NCI-H345 treated with DMSO at 0.1 percent for 48 hours (cell line): ENCODE data around the gene ACTA2.
A peak's percentile ranks its signal among the peaks of the same experiment; 100 is the strongest.

ENCODE experiments used
- DNase-seq: peaks from one replicate; lab custom pipeline; 2025; ENCODE audit not compliant: unreplicated experiment; lab: John Stamatoyannopoulos, UW

ACTA2 gene

DNA sequence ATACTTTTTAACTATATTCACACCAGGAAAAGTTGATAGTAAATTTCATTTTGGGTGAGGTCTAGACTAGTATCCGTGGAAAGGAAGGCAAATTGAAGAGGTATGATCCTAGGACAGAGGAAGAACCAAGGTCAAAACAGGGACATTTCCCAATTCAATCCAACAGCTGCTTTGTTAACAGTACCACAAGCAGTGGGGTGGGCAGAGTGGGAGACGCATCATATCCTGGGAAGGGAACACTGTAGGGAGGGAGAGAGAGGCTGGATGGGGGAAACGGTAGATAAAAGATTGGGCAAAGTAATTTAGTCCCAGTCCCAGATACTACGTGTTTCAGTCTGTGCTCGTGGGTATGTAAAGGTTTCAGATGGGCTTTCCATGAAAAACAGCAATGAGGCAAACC, 28.9 kb upstream of the ACTA2 start:
- DNase-seq, result no peak

DNA sequence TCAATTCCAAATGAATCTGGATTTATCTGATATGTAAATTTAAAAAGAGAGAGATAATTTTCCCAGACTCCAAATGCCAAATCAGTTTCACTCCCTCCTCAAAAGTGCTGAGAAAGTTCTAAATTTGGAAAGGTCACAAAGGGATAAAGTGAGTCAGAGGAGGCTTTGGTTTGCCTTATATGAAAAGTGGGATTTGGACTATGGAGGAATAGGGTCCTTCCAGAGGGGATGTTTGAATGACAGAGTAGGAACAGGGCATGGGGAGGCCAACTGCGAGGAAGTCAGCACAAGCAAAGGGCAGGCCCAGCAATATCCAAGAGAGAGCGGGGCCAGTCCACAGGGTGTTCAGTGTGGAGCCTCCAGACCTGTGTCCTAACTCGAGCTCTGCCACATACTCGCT, 28.2 kb upstream of the ACTA2 start:
- DNase-seq, result no peak

DNA sequence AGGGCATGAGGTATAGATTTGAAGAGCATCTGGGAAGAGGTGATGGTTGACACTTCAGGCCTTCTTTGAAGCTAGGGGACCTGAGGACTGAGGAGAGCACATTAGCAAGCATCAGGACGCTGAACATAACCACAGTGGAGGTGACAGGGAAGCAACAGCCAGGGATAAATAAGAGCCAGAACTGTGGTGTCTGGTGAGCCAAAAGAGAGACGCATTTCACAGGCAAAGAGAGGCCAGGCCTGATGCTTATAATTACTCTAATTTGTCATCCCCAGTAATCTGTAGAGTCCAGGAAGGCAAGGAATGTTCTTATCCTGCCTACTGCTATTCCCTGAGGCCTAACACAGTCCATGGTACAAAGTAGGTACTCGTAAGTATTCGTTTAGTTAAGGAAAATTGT, 27.7 kb upstream of the ACTA2 start:
- DNase-seq, result no peak

DNA sequence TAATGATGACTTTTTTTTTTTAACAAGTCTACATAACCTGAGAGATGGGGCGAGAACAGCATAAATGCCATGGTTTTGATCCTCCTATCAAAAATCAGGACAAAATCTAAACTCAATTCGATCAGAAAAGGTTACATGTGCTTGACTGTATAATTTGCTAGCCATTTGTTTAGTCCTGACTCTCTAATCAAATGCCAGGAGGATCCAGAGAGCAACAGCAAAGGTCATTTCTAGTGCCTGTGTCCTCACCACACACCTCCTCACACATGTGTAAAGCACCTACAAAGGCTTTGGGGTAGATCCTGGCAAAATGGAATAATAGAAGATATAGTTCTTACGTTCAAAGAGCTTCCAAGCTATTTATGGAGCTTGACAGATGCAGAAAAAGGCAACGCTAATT, 27.0 kb upstream of the ACTA2 start:
- DNase-seq, result no peak

DNA sequence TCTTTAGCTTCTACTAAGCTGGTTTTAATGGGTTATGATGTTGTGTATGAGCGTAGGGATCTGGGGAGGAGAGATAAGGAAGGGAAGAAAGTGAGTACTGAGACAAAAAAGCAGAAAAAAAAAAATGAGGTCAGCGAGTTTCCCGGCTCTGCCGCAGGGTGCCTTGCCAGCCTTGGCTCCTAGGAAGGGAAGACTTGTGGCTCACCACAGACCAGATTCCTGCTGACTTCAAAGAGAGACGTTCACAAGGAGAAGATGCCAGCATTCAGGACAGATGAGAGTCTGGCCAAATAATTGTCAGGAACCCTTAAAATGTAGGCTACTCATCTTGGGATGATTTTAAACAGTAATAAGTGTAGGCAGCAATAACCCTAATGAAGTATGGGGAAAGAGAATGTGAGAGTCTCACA, 26.6 kb upstream of the ACTA2 start:
- DNase-seq, result no peak

DNA sequence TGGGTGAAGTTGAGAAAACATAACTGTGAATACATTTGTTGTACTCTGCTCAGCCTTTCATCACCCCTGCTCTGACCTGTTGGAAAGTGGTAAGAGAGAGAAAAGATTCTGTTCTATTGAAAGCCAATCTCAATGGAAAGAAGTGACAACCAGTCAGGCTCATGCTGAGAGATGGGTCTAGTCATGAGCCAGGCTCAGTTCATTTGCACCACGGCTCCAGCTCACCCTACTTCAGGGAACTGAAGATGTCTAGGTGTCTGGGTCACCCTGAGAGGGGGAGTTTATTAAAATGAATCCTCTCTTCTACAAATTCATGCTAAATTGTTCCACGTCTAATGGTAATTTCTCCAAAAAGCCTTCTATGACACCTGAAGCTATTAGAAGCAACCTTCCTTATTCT, 25.9 kb upstream of the ACTA2 start:
- no peak for DNase-seq

DNA sequence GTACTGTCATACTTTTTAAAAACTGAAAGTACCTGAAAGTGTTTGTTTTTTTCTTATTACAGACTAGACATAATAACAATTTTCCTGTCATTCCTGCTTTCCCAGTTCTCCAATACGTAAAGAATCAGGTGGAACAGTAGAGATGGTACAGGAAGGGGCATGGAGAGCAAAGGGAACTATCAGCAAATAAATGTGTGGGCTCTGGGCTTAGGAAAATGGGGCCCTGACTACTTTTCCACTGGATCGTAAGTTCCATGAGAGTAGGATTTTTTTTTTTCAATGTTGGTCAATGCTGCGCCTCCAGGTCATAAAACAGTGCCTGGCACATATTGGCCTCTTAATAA, 22.8 kb upstream of the ACTA2 start:
- DNase-seq, result no peak

DNA sequence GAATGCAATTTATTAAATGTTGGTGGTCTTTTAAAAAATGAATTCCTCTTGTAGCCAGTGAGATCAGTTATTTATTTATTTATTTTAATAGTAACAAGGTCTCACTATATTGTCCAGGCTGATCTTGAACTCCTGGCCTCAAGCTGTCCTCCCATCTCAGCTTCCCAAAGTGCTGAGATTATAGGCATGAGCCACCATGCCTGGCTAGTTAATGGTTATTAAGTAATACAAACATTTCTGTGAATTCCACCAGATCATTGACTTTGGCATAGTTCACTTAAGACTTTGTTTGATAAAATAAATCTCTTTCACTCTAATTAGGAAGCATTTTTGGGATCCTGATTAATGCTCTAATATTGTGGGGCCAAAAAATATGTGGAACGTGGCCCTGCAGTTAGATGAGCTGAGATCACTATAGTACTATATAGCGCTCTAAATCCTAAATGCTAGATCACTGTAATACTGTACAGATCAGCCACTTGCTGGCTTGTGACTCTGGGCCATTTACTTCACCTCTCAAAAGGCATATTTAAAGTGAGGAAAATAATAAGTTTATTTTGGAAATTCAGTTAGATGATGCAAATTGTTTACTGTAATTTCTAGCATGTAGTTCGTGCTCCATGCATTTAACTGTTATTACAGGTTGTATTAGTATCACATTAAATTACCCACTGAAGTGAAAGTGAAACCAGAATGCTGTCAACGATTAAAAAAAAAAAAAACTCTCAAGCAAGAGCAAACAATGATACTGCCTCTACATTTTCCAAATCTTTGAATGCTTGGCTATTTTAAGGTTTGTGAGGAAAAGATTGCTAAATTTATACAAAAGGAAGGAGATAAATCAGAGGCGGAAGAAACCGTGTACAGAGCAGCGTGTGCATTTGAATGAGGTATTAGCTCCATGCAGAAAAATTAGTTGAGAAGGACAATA, 22.1 kb upstream of the ACTA2 start:
- DNase-seq, result no peak

DNA sequence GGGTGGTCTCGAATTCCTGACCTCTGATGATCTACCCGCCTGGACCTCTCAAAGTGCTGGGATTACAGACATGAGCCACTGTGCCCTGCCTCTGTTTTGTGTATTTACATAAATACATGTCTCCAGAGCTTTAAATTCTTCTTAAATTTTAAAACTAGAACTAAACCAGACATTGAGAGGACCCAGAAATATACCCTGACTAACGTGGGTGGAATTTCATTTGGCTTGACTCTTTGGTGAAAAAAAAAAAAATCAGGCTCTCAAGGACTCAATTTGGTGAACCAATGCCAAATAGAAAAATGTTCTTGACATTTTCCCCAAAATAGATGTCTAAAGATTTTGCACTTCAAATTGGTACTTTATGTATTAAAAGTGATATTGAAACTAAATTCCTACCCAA, 21.4 kb upstream of the ACTA2 start:
- DNase-seq, result no peak

DNA sequence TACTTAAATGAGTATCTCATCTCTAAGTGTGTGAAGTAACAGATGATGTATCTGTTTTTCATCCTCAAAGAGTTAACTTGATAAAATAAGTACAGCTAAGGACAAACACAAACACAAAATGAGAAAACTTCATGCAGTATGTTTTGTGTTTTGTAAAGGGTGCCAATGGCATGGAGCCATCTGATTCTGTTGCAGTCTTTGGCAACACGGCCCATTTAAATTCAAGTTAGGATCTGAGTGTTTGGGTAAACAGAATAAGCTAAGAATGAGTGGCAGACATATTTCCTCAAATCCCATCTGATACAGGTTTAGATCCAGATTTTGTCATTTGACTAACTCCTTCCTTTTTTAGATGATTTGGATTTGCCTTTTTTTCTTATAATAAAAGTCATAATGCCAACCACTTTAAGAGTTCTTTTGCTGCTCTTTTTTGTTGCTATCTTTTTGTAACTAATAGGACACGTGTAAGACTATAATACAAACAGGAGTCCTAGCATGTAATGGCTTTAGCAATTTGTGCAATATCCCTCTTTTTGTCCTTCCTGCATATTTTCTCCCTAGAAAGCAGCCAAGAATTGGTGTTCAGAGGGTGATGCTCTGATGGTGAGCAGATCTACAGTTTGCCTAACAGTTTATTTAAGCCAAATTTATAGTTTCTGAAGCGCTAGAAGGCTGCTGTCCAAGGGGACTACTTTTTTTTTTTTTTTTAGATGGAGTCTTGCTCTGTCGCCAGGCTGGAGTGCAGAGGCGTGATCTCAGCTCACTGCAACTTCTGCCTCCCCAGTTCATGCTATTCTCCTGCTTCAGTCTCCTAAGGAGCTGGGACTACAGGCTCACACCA, 18.9 kb upstream of the ACTA2 start:
- DNase-seq, result peak; percentile 40

DNA sequence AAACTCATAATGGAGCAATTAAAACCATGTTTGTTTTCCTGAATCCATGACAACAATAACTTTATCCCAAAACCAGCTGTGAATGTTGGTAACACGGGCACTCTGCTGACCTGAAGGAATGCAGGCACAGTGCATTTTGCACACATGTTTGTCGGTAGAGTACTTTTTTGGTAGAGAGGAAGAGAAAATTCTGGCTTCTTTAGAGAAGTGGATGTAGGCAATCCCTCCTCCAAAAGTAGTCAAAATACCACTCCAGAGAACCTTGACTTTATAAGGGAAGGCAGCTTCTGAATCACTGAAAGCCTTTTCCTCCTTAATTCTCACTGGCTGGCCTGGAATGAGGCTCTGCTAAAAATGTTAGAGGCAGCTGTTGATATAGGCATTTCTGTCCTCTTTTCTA, 15.8 kb upstream of the ACTA2 start:
- DNase-seq, result no peak

DNA sequence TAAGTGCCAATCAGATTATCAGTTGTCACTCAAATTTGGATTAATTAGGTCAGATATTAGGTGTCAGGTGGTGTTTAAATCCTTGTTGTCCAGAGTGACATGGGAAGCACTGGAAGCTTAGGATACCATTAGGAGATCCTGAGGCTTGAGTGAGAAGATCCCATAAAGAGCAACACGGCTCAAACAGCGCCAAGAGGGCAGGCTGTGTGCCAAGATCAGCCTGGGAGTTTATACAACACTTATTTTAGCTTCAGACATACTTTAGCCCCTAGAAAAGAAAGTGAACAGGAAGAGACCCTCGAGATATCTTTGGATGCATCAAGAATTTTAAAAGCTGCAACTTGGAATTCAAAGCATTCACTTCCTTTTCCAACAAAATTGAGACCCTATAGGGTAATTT, 14.2 kb upstream of the ACTA2 start:
- no peak for DNase-seq

DNA sequence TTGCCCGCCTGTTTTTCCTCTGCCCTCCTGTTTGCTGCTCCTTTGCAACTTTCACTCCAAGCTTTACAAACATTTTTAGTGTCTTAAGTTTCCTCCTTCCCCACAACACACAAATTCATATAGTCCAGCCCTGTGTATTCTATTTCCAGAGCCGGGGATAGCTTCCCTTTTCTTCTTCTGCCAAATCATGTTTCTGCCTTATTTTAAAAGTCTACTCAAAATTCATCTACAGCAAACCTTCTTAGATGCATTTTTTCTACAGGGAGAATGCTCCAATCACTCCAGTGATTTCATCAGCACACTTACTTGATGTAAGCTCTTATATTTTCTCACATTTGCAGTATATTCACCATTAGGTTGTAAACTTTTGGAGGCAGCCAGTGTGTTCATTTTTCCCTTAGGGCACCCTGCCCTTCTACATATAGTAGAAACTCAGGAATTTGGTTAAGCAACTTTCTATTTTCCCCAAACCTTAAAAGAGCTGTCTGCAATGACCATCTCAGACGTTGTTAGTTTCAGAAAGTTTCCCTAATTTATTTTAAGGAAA, 12.4 kb upstream of the ACTA2 start:
- DNase-seq, result no peak

DNA sequence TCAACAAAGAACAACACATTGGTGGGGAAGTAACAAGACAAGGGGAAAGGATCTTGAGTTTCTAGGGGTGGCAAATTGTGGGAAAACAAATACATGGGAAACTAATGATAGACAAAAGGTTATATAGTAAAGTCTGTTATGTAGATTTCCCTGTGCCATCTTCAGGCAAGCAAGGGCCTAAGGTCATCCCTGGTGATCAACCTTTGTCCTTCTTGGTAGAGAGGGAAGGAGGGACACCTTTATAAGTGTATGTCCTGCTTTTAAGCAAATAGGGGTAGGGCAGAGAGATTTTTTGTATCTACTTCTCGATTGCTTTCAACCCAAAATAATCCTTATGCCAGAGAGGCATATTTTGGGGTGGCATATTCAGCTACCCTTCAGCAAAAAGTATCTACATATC, 11.8 kb upstream of the ACTA2 start:
- no peak for DNase-seq

DNA sequence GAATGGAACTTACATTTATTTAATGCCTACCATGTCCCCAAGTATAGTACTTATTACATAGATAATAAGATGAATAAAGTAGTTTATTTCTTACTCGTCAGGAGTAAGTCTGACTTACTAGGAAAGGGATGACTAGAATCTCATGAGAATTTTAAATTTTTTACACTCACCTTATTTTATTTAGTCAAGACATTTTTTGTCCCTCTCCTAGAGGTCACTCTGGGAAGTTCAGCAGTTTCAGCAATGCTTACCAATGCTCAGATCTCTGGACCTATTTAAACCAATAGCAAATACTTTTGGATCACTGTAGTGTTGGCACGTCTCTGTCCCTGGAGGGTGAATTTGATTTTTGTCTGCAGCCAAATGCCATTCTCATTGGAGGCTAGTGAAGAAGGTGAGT, 10.7 kb upstream of the ACTA2 start:
- DNase-seq, result no peak

DNA sequence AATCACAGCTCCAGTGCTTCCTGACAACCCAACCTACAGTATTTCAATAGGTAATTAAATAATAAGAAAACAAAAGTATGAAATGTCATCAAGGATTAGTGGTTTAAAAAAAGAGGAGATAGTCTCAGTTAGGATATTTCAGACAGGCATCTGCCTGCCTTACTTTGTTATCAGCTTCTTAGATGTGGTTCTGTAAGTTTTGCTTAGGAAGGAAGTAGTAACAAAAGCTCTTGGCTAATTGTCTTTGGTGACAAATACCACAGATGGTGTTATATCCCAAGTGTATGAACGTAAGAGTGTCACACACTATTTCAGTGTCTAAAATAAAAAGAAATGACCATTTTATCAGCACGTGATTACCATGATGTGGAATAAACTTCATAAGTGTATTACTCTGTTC, 9.8 kb upstream of the ACTA2 start:
- DNase-seq, result no peak

DNA sequence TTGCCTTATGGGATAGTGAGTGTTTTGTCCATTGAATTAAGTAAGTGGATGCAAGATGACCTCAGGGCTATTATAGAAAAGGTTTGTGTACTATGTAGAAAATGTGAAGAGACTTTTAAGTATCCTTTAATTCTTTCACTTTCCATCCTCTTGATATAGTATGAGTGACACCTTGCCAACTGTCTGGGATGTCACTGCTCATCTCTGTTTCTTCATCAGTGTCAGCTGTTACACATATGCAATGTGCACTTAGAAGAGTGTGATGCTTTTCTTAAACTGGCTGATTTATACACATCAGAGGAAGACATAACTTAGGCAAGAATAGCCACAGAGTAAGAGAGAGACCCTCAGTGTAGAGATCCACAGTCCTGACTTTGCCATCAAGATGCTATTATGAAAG, 8.7 kb upstream of the ACTA2 start:
- DNase-seq, result no peak

DNA sequence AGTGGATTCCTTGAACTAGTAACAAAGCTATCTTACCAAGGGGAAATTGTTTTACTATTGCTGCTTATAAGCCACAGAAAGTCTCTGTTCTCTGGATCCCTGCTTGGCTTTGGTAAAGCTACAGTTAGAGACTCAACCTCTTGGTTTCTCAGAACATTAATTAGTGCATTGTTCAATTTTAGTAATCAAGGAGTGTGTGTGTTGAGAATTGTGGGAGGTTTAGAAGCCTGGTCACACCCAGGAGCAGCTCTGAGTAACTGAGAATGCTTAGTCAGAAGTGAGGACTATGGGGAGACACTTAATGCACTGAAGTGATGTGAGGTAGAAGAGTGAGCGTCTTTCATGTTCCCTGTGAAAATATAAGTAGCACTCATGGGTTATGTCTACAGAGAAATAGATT, 8.2 kb upstream of the ACTA2 start:
- DNase-seq, result no peak

DNA sequence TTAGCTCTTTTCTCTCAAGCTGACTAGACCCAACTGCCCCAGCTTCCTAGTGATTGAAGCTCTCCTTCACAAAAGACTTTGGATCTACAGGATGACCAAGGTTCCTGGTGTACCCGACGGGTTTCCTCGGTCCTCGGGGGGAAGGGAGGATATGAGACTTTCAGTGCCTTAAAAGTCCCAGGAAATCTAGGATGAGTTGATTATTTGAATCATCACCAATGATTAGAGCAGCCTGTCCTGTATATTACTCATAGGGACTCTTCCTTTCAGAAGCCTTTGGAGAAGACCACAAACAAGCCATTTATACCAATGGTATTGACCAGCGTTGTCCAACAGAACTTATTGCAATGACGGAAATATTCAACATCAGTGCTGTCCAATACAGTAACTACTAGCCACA, 6.1 kb upstream of the ACTA2 start:
- DNase-seq, result no peak

DNA sequence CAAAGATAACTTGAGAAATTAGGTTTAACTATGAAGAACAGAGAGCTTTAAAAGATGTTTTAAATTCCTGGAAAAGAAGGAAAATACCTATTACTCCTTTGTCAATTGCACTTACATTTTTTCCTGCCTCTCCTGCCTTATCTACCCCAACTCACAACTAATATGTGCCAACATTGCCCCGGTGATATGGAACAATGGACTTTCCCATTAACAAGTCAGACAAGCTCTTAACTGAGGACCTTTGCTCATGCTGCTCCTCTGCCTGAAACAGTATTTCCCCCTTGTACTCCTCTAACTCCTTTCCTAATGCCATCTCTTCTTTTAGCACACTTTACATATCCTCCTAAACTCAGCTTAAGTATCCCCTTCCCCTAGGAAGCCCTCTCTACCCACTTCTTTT, 4.8 kb upstream of the ACTA2 start:
- no peak for DNase-seq

DNA sequence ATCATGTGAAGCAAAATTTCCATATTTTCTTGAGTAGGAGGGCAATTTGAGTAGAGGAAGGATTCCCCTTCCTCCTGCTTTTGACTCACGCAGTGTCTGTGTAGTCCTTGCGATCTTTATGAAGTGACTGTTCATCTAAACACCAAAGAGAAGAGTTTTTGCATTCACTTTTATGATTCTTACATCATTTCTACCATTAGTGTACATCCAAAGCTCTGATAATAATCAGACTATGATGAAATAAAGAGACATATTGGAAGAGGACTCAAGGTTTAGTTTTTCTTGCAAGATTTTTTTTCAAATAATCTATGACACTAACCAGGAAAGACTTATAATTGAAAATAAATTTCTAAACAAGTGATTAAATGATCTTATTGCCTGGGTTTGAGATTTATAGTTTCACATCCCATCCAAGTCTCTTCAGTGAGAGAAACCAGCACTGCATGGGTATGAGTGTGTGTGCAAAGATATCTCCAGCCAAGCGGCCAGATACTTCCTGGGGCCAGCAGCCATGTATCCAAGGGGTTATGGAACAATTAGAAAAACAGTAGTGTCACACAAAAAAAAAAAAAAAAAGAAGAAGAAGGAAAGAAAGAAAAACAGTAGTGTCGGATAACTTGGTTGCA, 2.0 kb upstream of the ACTA2 start:
- DNase-seq, result no peak

DNA sequence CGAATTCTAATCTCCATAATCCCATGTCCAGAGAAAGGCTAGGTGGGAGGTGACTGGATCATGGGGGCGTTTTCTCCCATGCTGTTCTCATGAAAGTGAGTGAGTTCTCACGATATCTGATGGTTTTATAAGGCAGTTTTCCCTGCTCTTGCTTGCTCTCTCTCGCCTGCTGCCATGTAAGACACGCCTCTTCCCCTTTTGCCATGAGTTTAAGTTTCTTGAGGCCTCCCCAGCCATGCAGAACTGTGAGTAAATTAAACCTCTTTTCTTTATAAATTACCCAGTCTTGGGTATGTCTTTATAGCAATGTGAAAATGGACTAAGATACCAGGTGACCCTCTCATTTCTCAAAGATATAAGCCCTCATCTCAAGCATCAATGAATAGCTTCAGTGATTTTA, 1.1 kb upstream of the ACTA2 start:
- DNase-seq, result no peak
